HG03521 (cell line): ENCODE measurements around the gene TRIO.

Source experiments
- ATAC-seq: cut with Tn5 transposase; IDR thresholded peaks from one replicate; pipeline ENCODE4 v1.9.1; 2021; ENCODE audit warnings: mild to moderate bottlenecking, moderate library complexity; ENCODE audit not compliant: unreplicated experiment

Gene TRIO

DNA sequence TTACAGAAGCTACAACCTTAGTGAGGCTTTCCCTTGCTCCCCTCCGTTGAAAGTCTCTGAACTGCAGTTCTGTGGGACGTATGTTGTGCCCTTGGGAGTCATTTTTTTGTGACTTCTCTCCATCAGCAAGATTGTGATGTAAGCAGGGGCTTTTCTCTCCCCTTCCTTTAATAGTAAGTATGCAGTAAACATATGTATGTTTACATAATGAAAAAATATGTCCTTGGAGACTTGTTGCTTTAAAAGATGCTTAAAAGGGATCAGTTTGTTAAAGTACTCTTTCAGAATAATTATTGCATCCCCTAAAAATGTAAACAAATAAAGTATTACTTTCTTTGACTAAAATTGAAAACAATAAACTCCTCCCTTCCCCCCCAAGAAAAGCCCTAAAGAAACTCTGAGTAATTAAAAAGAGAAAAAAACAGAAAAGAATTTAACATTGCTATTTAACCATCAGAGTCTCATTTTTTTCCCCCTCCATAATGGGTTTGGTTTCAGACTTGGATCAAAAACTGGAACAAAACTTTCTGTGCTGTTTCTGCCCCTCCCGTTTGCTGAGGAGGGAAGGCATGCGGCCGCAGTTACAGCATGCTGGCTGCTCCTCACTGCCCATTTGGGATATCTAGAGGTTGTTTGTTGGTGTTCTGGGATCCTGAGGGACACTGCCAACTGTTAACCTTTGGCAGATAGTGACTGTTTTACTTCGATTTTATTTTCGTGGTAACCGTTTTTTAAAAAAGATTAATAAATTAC is 40.2 kb downstream of the TRIO start:
- no peak for ATAC-seq

DNA sequence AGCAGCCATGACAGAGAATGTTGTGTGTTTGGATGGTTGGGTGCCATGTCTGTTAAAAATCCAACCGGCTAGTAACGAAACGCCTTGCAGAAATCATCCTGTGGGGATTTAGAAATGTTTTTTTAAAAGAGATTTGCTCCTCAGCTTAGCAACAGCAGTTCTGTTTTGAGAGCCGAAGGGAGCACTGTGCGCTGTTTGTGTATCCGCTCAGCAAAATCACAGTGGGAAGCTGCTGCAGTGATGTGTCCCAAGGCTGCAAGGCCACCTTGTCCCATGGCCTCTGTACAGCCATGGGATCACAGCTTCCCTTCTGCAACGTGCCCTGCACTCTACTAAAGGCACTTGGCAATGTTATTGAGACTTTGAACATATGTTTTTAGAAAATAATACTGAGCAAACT is 40.9 kb downstream of the TRIO start:
- no peak for ATAC-seq

DNA sequence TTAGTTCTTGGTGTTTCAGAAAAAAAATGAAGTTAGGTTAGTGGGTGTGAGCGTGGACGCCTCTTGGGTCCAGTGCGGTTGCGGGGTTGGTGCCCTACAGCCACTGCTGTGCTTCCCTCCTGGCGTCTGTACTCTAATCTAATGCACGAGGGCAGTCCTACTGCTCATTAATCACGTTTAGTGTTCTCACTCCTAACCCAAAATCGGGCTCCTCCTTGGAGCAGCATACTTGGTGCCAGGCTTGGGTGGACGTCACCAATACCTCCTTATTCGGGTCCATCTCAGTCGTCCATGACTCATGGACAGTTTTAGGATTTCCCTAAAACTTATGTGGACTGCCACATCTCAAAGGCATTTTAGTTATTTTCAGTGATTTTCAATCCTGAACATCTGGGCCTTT is 41.6 kb downstream of the TRIO start:
- no peak for ATAC-seq

DNA sequence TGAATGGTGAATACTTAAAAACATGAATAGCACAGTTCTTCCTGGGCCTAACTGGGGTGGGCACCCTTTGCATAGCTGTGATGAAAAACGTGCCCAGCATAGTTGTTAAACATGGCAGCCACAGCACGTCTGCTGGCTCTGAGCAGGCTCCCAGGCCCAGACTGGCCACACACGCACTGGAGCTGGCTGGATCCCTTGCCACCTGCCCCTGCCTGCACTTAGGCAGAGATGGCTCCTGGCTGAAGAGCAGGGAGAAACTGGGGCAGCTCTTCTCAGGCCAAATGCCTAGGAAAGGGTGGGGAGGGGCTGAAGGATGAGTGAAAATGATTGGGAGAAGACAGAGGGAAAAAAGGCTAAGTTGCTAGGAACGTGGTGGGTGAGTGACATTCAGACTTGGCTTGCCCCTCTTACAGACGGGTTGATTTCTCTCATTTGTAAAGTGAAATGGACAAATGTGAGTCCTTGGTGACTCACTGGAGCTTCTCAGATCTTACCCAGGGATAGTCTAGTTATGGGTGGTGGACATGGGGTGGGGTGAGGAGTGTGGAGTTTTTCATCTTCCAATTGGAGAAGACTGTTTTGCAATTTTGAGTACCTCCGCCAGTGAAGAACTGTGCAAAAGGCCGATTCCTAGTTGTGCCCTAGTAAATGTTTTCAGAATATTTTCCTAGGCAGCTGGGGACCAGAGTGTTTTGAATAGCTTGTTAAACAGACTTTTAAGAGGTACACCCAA is 42.4 kb downstream of the TRIO start:
- no peak for ATAC-seq

DNA sequence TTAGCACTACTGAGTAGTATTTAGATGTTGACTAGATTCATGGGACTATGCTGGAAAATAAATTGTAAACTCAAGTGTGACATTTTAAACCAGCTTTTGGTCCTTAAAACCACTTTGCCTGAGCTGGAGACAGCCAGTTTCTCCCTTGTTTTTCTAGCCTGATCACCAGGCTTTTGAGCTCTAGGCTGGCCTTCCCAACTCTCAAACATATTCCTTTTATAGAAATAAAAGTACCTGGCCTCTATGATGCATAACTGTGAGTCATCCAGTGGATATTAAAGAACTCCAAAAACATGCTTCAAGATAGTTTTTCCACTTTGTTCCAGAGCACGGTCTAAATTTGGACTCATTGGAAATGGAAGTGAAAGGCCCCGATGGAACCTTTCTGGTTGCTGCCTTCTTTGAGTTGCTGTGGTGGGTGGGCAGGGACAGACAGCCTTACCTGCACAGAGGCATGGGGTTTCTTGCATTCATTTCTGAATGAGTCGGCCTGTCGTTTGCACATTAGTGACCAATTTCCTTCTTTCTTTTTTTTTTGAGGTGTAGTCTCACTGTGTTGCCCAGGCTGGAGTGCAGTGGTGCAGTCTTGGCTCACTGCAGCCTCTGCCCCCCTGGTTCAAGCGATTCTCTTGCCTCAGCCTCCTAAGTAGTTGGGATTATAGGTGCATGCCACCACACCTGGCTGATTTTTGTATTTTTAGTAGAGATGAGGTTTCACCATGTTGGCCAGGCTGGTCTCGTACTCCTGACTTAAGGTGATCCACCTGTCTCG is 43.1 kb downstream of the TRIO start:
- ATAC-seq, result no peak

DNA sequence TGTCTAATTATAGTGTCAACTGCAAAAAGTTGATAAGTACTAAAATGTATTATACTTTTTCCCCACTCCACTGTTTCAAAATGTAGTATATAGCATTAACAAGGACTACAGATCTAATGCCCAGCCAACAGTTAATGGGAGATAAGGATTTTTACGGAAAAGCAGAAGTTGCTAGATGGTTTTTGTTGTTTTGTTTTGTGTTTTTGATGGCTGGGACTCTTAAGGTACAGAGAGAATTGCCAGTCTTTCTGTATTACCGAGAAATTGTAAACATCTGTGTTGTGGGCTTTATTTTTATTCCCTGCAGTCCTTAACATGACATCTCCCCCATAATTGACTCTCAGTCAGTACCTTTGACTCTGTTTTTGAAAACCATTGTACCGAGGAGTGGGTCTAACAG is 44.0 kb downstream of the TRIO start:
- no peak for ATAC-seq

DNA sequence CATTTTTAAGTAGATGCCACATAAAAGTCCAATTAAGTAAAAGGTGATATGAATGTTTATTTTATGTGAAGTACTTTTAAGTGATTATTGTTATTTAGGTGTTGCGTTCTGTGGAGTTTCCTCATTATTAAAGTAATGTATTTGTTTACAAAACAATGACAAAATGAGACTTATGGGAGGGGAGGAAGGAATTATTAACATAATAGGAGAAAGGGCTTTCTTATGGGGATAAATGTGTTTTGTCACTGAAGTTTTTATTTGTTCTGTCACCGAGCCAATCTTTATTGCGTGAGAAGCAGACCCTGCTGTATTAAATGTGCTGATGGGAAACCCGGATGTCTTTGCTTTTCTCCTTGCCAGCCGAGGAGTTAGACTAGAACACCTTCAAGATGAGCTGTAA is 44.5 kb downstream of the TRIO start:
- no peak for ATAC-seq

DNA sequence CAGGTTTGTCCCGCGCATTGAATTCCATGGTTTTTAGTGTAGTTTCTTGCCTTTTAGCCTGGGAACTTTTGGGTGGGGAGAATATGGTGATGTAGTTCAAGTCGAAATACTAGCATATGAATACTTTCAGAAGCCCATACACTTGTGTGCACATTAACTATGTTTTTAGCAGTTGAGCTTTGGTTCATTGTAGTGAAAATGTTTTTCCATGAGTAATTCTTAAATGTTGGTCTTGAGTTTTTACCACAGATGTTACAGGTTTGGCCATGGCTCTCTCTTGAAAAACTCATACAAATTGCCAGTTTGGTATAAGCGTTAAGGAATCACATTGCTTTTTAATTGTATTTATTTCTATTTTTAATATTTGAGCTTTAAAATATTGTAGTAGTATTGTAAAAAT is 45.6 kb downstream of the TRIO start:
- ATAC-seq, result no peak

DNA sequence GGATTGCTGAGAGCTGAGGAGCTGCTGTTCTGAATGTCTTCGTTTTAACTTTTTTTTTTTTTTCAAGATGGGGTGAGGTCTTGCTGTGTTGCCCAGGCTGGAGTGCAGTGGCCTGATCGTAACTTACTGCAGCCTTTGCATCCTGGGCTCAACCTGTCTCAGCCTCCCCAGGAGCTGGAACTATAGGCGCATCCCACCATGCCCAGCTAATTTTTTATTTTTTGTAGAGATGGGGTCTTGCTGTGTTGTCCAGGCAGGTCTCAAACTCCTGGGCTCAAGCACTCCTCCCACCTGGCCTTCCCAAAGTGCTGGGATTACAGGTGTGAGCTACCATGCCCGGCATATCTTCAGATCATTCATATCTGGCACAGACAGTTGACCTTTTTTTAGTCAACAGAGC is 46.5 kb downstream of the TRIO start:
- ATAC-seq, result no peak

DNA sequence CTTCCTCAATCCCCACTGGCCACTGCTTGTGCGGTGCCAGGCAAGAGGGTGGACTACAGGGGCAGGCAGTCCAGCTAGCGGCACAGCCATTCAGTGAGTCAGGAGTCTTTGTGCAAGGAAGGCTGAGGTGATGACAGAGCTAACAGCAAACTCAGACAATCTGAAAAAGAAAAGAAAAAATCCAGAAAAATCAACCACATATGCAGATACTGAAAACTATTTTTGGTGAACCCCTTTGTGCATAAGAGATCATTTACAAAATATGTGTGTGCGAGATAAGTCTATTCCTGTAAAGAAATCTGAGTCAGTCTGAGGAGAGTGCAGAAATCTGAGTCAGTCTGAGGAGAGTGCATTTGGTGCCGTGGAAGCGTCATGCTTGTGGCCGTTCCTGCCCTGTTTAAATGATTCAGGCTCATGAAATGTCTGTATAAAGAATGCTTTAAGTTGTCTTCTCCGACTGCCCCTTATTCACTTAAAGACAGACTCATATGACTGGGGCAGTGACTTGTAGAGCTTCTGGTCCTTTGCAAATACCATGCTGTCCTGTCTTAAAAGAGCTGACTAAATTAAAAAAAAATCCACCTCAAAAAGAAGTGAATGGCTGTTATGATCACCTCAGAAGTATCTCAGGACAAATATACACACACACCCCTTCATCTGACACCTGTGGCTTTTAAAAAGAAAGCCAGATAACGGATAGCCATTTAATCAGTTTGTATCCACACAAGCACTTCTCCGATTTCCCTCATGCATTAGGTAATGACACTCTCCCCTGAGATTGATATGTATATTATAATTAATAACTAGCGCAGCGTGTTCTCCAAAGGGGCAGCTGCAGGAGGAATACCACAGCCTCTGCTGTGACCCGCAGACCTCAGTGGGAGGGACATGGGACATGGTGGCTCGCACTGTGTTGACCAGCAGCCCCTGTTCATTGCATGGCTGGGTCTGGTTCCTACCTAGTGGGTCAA is 47.3 kb downstream of the TRIO start:
- ATAC-seq, result no peak

DNA sequence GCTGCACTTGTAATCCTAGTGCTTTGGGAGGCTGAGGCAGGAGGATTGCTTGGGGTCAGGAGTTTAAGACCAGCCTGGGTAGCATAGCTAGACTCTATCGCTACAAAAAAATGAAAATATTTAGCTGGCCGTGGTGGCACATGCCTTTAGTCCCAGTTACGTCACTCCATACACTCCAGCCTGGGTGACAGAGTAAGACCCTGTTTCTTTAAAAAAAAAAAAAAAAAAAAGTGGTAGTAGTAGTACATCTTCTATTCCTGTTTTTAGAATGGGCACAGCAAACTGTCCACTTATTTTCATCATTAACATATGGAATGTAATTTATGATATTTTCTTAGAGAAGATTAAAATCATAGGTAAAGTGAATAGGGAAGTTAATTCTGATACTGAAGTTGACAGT is 48.2 kb downstream of the TRIO start:
- ATAC-seq, result no peak

DNA sequence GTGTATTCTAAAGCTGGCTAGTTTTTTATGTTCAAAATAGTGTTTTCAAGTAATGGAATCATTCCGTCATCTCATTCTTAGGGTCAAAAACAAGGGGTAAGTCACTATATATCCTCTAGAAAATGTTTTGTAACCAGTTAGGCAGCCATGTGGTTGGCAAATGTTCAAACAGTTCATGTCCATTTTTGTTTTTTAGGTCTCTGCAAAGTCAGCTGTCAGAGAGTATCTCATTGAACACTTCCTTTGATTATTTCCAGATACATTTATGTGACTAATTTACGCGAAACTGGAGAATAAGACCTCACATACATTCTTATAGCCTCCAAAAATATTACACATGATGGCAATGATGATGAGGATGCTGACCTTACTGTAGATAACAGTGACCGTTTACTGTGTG is 50.4 kb downstream of the TRIO start:
- ATAC-seq, result no peak

DNA sequence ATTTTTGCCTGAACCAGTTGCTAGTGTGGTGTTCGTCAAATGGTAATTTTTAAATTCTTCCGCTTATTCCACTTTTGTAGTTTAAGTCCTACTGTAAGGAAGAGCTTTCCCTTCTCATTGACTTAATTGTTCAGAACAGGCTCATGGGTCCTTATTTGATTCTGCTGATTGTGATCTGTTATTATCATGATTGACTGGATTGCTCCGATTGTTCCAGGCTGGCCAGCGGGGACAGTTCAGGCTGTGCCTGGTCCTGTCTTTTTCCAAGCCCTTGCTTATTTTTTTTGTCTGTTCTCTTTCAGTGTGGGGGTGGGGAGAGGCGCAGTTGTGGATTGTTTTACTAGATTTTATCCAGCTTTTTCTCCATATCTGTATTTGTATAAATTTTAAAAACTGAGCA is 52.4 kb downstream of the TRIO start:
- no peak for ATAC-seq

DNA sequence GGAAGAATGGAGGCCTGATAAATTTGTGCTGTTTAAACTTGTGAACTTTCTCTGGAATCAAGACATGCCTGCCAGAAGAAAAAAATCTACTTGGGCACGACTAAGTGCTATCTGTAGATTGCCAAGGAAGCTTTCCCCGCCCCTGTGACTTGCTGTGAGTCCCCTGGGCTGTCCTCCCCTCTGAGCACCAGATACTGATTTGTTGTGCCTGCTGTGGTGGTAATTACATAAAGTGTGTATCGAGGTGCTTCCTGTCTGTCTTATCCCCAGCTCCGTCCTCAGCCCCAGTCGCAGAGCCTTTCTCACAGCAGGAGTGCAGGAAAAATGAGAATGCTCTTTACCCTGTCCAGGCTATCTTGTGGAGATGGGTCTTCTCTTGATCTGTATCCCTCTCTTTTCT is 53.9 kb downstream of the TRIO start:
- no peak for ATAC-seq

DNA sequence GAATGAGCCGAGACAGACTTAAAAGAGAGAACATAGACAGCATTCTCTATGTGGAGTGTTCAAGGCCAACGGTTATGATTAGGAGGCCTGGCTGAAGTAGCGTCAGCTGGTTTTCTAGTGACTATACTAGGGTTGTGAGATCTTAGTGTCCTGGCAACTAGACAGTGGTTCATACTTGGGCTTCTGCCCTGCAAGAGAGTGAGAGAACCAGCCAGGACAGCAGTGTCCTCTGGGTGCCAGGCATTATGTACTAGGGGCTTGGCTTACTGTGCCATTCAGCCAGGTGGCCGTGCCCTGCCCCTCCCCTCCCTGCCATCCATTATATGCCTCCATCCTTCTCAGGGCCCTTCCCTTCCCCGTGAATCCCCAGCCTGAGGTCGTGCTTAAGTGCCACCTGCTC is 56.8 kb downstream of the TRIO start:
- no peak for ATAC-seq

DNA sequence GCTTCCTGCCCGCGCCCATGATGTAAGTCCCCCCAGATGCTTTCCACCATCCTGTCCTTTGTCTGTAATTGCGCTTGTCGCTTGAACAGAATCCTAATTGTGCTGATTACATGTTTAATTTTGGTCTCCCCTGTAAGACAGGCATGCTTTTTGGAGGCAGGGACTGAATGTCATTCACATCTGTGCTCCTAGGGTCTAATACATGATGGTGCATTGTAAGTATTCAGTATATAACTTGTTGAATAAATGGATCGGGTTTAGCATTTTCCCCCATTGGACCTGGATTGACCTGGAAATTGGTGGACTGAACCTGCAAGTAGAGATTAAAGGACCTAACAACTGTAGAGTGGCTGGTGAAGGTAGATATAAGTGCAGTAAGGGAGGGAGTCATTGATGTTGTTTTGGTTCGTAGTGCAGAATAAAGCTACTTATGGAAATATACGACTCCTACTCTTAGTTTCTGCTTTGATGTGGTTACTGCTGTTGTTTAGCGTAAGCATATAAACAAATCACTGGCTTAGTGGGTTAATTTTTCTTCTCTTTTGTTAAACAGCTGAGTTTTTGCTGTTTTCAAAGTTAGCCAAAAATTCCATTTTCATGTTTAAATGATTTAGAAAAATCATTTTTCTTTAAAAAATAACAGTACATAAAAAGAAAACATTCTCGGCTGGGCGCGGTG is 57.3 kb downstream of the TRIO start:
- ATAC-seq, result no peak

DNA sequence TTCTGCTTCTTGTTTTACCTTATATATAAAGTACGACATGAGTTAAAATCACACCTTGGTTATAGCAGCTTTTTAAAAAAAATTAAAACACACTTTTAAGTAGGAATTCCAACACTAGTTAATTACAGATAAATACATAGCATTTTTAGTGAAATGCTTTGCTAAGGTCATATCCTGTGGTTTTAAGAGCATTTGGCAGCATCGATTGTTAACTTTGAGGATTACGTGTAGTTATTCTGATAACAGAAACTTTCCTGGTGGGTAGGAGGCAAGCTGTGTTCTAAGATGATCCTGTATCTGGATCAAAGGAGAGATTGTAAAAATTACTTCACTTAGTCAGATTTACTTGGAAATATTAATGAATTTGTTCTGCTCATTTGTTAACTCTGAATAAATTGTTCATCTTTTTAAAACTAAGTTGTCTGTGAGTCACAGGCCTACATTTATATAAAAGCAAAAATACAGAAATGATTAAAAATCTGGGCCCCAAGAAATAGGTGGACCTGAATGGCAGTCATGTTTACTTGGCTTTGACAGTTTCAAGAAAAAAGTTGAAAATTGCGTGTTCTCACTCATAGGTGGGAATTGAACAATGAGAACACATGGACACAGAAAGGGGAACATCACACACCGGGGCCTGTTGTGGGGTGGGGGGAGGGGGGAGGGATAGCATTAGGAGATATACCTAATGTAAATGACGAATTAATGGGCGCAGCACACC is 58.3 kb downstream of the TRIO start:
- ATAC-seq, result no peak

DNA sequence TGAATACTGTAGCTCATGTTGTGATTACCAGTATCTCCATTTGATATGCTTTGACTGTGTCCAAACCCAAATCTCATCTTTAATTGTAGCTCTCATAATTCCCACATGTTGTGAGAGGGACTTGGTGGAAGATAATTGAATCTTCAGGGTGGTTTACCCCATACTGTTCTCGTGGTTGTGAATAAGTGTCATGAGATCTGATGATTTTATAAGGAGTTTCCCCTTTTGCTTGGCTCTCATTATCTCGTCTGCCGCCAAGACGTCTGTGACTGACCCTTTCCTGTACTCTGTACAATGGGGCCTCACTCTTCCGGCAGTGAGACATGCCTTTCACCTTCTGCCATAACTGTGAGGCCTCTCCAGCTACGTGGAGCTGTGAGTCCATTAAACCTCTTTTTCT is 59.3 kb downstream of the TRIO start:
- no peak for ATAC-seq

DNA sequence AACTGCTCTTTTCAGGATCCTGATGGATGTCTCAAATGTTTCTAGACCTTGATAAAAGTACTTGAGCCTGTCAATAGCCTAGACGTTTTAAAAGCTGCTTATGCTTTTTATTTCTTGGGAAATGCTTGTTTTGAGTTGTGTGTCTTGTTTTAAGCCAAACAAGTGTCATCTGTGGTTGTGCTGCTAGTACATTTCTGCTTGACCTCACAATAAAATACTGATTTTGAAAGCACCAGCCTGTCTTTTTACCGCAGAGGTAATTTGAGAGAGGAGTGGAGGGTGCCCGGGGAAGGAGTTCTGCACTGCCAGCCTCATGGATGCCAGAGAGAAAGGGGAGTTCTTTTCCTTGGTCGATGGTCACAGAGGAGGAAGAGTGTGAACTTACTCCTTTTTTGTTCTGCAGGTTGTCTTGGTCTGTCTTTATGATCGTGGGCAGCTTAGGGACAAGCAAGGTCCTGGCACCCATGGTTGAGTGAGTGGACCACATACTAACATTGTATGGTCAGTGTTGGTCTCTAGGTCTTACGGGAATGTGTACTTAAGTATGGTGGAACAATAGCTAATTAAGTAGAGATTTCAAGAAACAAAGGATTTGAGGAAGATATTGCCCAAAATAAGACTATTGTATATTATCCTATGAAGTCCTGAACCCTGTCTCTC is 61.0 kb downstream of the TRIO start:
- no peak for ATAC-seq
